Transverse colon (tissue), 4 donors: ENCODE results near the gene ANO7. TPM values are rescaled to one million over a fixed set of nuclear protein-coding genes. Genes with fewer than 3 reads are reported as not detected.

ENCODE experiments used
- DNase-seq: peaks from one replicate; pipeline ENCODE4 v3.0.0-alpha.2; 2019
- H3K27ac ChIP-seq, 4 donors: fragments of 200-600 bp; sonication (generic); 2 replicates each; pipeline ENCODE4 v1.5.1; 2016 to 2018; ENCODE audit warnings: inconsistent platforms in 4 of 4
- H3K27me3 ChIP-seq: fragments of 200-600 bp; sonication (generic); 2 replicates; pipeline ENCODE4 v1.5.1; 2017; ENCODE audit warnings: inconsistent platforms
- H3K36me3 ChIP-seq, 4 donors: fragments of 200-600 bp; sonication (generic); 2 replicates each; pipeline ENCODE4 v1.5.1; 2017 to 2019; ENCODE audit warnings: inconsistent platforms in 4 of 4
- H3K4me1 ChIP-seq, 4 donors: fragments of 200-600 bp; sonication (generic); 2 replicates each; pipeline ENCODE4 v1.5.1; 2017 to 2020; ENCODE audit warnings: inconsistent platforms in 4 of 4
- H3K4me3 ChIP-seq, 4 donors: fragments of 200-600 bp; sonication (generic); 1 replicate in 1 of 4; 2 replicates in 3 of 4; pipeline versions ENCODE4 v1.5.1 to v1.6.1; 2017 to 2019; ENCODE audit warnings: inconsistent platforms in 4 of 4
- H3K9me3 ChIP-seq, 2 donors: fragments of 200-600 bp; sonication (generic); 2 replicates each; pipeline ENCODE4 v1.5.1; 2017 to 2019; ENCODE audit warnings: inconsistent platforms in 2 of 2
- EP300 ChIP-seq: sonication (generic); formaldehyde crosslinking; IDR thresholded peaks from one replicate; pipeline ENCODE4 v1.6.1; 2017; ENCODE audit warnings: antibody characterized with exemption, low read depth
- POLR2A ChIP-seq: fragments of 450-650 bp; IDR thresholded peaks from one replicate; pipeline ENCODE4 v1.6.1; 2016; ENCODE audit warnings: antibody characterized with exemption, mild to moderate bottlenecking, moderate library complexity
- POLR2AphosphoS5 ChIP-seq, 3 donors: sonication (generic); formaldehyde crosslinking; IDR thresholded peaks; one replicate each; pipeline ENCODE4 v1.6.1; 2016; ENCODE audit warnings: antibody characterized with exemption in 3 of 3
- WGBS, 2 donors: methylation state at CpG; one replicate each; pipeline ENCODE4 v1.1.5; 2018; ENCODE audit warnings: low coverage in 1 of 2; 5-methylcytosine and 5-hydroxymethylcytosine counted together
- in situ Hi-C, 4 donors: fragments of 200-750 bp; cut with MboI; loops; one replicate each; pipeline versions ENCODE4 v1.15.0 to v1.15.1; 2017; ENCODE audit warnings: low sequenced_read_pairs in 3 of 4, low pct_ligation_motif_present in 1 of 4, low pct_unique_long_range_greater_than_20kb in 1 of 4
- intact Hi-C: fragments of 100-400 bp; cut with DNase I; formaldehyde crosslinking; loops from one replicate; pipeline ENCODE4 v1.15.1; 2023; ENCODE audit warnings: low total_unique reads
- total RNA-seq, 4 donors: library from RNA; depleted of rRNA; stranded (reverse); fragments of >200 nt; gene quantifications; one replicate each; pipeline ENCODE4 v1.1.0, GENCODE V29; 2016
- TF ChIP-seq, protein P1 (sequence below), 5 experiments: fragments of 200-600 bp in 3 of 5; fragments of 450-650 bp in 2 of 5; sonication (generic) in 3 of 5; IDR thresholded peaks; 1 replicate in 2 of 5; 2 replicates in 3 of 5; pipeline ENCODE4 v1.5.1; 2016 to 2017; ENCODE audit warnings: antibody characterized with exemption in 5 of 5, inconsistent platforms in 3 of 5, mild to moderate bottlenecking in 2 of 5, moderate library complexity in 1 of 5

The ANO7 gene
- total RNA-seq, 4 donors from 2014 or later = 37.2 to 202 (median 71.0) TPM

DNA sequence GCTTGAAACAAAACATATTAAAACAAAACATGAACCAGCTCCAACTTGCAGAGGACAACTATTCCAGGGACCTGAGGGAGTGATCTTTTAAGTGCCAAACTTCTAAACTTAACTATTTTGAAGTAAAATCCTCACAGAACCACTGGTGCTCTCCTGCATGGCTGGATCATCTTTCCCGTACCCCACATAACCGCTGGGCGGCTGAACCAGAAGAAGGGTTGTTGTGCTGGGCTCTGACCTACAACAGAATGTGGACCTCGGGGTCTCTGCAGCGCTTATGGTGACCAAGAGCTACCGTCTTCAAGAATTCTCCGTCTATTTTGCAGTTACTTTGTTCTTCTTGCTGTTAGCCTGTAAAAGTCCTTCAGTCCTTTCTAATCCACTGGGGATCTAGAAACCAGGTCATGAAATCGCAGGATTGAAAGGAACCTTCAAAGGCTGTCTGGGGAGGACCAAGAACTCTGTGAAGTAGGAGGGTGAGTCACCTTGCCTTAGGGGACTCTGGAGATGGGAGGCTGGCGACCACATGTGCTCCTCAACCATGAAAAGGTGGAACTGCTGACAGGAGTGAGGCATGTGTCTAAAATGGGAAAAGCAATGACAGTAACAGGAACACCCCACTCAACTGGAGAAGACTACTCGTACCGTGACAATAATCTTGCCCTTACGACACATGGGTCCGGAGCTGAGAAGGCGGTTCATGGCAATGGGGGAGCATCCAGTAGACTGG, 80.4 kb downstream of the ANO7 start:
- in situ Hi-C loops = no loop called here
- DNase-seq = no peak
- H3K4me3 ChIP-seq = no peak overlapping the region
- H3K36me3 ChIP-seq = peaks cover 0 to 16% (median 7%) of the 10 kb centered on the region in 4 donors
- TF ChIP-seq EP300 (no peak), POLR2A (no peak), POLR2AphosphoS5 (IDR thresholded peaks at IDR 0.05) (no peak)
- TF ChIP-seq, protein P1, sequence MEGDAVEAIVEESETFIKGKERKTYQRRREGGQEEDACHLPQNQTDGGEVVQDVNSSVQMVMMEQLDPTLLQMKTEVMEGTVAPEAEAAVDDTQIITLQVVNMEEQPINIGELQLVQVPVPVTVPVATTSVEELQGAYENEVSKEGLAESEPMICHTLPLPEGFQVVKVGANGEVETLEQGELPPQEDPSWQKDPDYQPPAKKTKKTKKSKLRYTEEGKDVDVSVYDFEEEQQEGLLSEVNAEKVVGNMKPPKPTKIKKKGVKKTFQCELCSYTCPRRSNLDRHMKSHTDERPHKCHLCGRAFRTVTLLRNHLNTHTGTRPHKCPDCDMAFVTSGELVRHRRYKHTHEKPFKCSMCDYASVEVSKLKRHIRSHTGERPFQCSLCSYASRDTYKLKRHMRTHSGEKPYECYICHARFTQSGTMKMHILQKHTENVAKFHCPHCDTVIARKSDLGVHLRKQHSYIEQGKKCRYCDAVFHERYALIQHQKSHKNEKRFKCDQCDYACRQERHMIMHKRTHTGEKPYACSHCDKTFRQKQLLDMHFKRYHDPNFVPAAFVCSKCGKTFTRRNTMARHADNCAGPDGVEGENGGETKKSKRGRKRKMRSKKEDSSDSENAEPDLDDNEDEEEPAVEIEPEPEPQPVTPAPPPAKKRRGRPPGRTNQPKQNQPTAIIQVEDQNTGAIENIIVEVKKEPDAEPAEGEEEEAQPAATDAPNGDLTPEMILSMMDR (IDR thresholded peaks at IDR 0.05) = no peak
- intact Hi-C loops = no loop called here
- no peaks in the 10 kb centered on the region for H3K27me3 ChIP-seq
- WGBS, 2 donors = 40 to 90% methylated on average over 1 to 14 of the region's 14 CpGs
- H3K4me1 ChIP-seq = peaks cover 14 to 29% (median 24%) of the 10 kb centered on the region in 4 donors
- no peak overlapping the region for H3K27ac ChIP-seq
- no peaks in the 10 kb centered on the region for H3K9me3 ChIP-seq

DNA sequence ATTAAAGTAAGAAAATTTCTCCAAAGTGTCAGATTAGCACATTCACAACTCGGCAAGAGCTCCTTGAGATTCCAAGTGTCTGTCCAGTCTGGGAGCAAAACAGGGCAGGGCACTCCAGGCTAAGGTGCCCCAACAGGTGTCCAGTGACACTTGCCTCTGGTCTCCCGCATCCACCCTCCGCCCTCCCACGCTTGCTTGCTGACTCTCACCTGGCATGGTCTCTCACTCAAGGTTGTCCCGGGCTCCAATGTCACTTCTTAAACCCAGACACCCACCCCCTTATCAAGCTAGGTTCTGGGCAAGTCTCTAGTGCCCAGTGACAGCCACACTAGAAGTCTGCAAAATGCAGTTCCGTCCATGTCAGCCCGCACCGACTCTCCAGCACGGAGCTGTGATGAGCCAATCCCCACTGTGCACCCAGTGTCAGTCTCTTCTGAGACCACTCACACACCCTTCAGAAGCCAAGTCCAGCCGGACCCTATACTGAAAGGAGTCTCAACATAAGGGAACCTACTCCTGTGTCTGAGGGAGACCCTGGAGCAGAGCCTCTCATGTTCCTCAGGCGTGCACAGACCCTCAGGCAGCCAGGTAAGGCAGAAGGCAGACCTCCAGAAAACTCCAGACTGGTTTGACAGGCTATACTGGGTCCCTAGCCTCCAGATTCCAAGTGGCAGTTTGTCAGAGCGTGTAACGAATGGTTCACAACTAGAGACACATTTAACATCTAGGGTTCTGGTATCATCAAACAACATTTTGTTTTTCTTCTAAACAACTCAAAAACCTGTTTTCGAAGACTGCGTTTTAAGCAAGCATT, 81.4 kb downstream of the ANO7 start:
- 92 to 95% methylated on average over 4 to 15 of the region's 15 CpGs for WGBS, 2 donors
- no peak for TF ChIP-seq EP300
- no peak for TF ChIP-seq POLR2A
- TF ChIP-seq, protein P1 (IDR thresholded peaks at IDR 0.05) = no peak
- TF ChIP-seq POLR2AphosphoS5 (IDR thresholded peaks at IDR 0.05) = no peak
- Histone ChIP-seq H3K4me3 (no peak overlapping the region), H3K36me3 (peaks cover 0 to 14% (median 4%) of the 10 kb centered on the region in 4 donors), H3K27ac (no peak overlapping the region), H3K4me1 (peaks cover 14 to 29% (median 24%) of the 10 kb centered on the region in 4 donors), H3K9me3 (no peaks in the 10 kb centered on the region), H3K27me3 (no peaks in the 10 kb centered on the region)
- in situ Hi-C loops (no loop called here), intact Hi-C loops (no loop called here)
- no peak for DNase-seq

DNA sequence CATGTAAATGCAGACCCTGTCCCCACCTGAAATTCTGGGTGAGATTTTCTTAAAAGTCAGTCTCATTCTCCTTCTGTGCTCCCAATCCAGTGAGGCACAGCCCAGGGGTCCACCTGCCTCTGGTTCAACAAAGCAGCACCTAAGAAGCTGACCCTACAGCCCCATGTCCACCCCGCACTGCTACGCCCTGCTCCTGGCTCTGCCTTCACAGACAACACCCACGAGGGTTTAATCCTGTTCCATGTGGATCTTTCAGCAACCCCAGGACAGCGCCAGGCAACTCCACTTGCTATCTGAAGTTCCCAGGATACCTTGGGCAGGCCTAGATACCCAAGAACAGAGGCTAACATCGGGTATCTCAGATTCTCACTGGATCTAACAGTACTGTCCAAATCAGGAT, 82.1 kb downstream of the ANO7 start:
- WGBS, 2 donors = 81% methylated on average over 5 of the region's 5 CpGs; no CpG with 5 or more reads in 1 of the 2 donors

More for the DNA sequence above, 82.1 kb downstream of the ANO7 start:
- peaks cover 14 to 29% (median 24%) of the 10 kb centered on the region in 4 donors for H3K4me1 ChIP-seq
- DNase-seq = no peak
- no peaks in the 10 kb centered on the region for H3K27me3 ChIP-seq
- in situ Hi-C loops = no loop called here
- peaks cover 0 to 14% (median 4%) of the 10 kb centered on the region in 4 donors for H3K36me3 ChIP-seq
- peak overlapping the region in 1 of 4 donors; percentile 98 for H3K4me3 ChIP-seq
- no peaks in the 10 kb centered on the region for H3K9me3 ChIP-seq
- TF ChIP-seq, protein P1 (IDR thresholded peaks at IDR 0.05) = no peak
- TF ChIP-seq POLR2A = no peak
- no peak for TF ChIP-seq EP300
- no peak for TF ChIP-seq POLR2AphosphoS5 (IDR thresholded peaks at IDR 0.05)
- H3K27ac ChIP-seq = peak overlapping the region in 1 of 4 donors; percentile 99
- intact Hi-C loops = no loop called here
